ENCODE results near the gene GARIN1A.

DNA sequence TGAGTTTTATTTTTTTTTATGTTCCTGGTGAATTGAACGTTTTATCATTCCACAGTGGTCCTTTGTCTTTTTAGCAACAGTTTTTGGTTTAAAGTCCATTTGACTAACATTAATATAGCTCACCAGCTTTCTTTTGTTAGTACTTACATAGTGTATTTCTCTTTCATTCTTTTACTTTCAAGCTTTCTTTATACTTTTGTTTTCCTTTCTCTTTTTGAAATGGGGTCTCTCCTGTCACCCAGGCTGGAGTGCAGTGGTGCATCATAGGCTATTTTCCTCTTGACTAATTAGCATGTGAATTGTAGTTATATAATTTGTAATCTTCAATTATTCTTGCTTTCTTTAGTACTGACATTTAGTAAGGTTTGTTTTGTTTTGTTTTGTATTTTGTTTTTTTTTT, 27.8 kb downstream of the GARIN1A start:
- TF ChIP-seq SIN3A (IDR thresholded peaks at IDR 0.05; ENCODE audit: low read depth, low read length), result no peak
- TF ChIP-seq POLR2AphosphoS5 (IDR thresholded peaks at IDR 0.05; ENCODE audit: low read length), result no peak
- no peak for TF ChIP-seq ZBED1 (IDR thresholded peaks at IDR 0.05; ENCODE audit: borderline replicate concordance)
- no peak for TF ChIP-seq TBL1XR1 (IDR thresholded peaks at IDR 0.05; ENCODE audit: low read depth, low read length)
- TF ChIP-seq, protein P1, sequence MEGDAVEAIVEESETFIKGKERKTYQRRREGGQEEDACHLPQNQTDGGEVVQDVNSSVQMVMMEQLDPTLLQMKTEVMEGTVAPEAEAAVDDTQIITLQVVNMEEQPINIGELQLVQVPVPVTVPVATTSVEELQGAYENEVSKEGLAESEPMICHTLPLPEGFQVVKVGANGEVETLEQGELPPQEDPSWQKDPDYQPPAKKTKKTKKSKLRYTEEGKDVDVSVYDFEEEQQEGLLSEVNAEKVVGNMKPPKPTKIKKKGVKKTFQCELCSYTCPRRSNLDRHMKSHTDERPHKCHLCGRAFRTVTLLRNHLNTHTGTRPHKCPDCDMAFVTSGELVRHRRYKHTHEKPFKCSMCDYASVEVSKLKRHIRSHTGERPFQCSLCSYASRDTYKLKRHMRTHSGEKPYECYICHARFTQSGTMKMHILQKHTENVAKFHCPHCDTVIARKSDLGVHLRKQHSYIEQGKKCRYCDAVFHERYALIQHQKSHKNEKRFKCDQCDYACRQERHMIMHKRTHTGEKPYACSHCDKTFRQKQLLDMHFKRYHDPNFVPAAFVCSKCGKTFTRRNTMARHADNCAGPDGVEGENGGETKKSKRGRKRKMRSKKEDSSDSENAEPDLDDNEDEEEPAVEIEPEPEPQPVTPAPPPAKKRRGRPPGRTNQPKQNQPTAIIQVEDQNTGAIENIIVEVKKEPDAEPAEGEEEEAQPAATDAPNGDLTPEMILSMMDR (IDR thresholded peaks at IDR 0.05 in 2 of 3, conservative IDR thresholded peaks at IDR 0.05 in 1 of 3; ENCODE audit: control insufficient read depth in 2 of 3, extremely low read depth in 1 of 3, insufficient read depth in 1 of 3, low read depth in 3 of 3, low read length in 3 of 3), result no peak
- TF ChIP-seq BRCA1 (IDR thresholded peaks at IDR 0.05; ENCODE audit: low read depth, low read length), result no peak
- no peak for TF ChIP-seq YY1 (IDR thresholded peaks at IDR 0.05; ENCODE audit: low read depth, low read length)
- TF ChIP-seq EP300 (IDR thresholded peaks at IDR 0.05; ENCODE audit: borderline replicate concordance in 1 of 2, control insufficient read depth in 1 of 2, low read depth in 2 of 2, low read length in 2 of 2), result no peak
- no peak for TF ChIP-seq EZH2 (IDR thresholded peaks at IDR 0.05; ENCODE audit: borderline replicate concordance, control insufficient read depth, low read depth, low read length)
- TF ChIP-seq ZZZ3 (IDR thresholded peaks at IDR 0.05; ENCODE audit: control insufficient read depth, insufficient read length, low read depth), result no peak
- TF ChIP-seq CEBPB (IDR thresholded peaks at IDR 0.05; ENCODE audit: borderline replicate concordance in 1 of 2, low read depth in 2 of 2, low read length in 2 of 2), result no peak
- no peak for TF ChIP-seq HCFC1 (IDR thresholded peaks at IDR 0.05; ENCODE audit: low read length)
- TF ChIP-seq ASH2L (IDR thresholded peaks at IDR 0.05; ENCODE audit: borderline replicate concordance, low read depth), result no peak

Data from GM12878 (cell line).